Neural progenitor cell (in vitro differentiated cells): ENCODE results near the gene DISP2.

Source experiments
- CTCF ChIP-seq: fragments of 200-600 bp; sonication (generic); IDR thresholded peaks from 2 replicates; pipeline ENCODE4 v1.5.1; 2017; ENCODE audit warnings: antibody characterized with exemption, mild to moderate bottlenecking
- EZH2phosphoT487 ChIP-seq: fragments of 200-600 bp; sonication (generic); IDR thresholded peaks from 2 replicates; pipeline ENCODE4 v1.6.1; 2017; ENCODE audit warnings: antibody characterized with exemption

- TF ChIP-seq CTCF (no peak), EZH2phosphoT487 (no peak)
These were observed 32.8 kb upstream of the DISP2 start for GRCh38 chr15:40325188-40325587.
